RWPE1 (cell line): Measurements from ENCODE around the gene FEZF1.

ENCODE experiments used
- CTCF ChIA-PET: fragments of 350-600 bp; sonication (Branson Sonifier 250); formaldehyde crosslinking; extraction: SDS; loops from one replicate; lab custom pipeline; 2021; lab: Yijun Ruan, JAX
- POLR2A ChIA-PET: fragments of 400-600 bp; formaldehyde crosslinking; extraction: SDS; loops from one replicate; lab custom pipeline; 2020; ENCODE audit warnings: antibody characterized with exemption; ENCODE audit not compliant: low non-redundant PET; lab: Yijun Ruan, JAX
- DNase-seq: peaks from one replicate; pipeline ENCODE4 v3.0.0; 2012; ENCODE audit warnings: low spot score
- H3K27ac ChIP-seq: fragments of 450-650 bp; 2 replicates; pipeline ENCODE4 v1.5.1; 2017
- TF ChIP-seq, protein P1 (sequence below): fragments of 450-650 bp; conservative IDR thresholded peaks from 2 replicates; pipeline ENCODE4 v1.5.1; 2017; ENCODE audit warnings: low read depth, mild to moderate bottlenecking

Gene FEZF1

GRCh38 chr7:122300211-122300932 is 4.2 kb downstream of the FEZF1 start:
- ChIA-PET POLR2A (no interaction called here), CTCF (interaction anchor here (0.6 to 0.7 kb wide), 2 partner anchors 721 to 1729 kb away, joined by 6 to 7 read pairs; no protein-coding TSS in a partner anchor)
- DNase-seq: no peak
- H3K27ac ChIP-seq: no peak overlapping the region
- TF ChIP-seq, protein P1, sequence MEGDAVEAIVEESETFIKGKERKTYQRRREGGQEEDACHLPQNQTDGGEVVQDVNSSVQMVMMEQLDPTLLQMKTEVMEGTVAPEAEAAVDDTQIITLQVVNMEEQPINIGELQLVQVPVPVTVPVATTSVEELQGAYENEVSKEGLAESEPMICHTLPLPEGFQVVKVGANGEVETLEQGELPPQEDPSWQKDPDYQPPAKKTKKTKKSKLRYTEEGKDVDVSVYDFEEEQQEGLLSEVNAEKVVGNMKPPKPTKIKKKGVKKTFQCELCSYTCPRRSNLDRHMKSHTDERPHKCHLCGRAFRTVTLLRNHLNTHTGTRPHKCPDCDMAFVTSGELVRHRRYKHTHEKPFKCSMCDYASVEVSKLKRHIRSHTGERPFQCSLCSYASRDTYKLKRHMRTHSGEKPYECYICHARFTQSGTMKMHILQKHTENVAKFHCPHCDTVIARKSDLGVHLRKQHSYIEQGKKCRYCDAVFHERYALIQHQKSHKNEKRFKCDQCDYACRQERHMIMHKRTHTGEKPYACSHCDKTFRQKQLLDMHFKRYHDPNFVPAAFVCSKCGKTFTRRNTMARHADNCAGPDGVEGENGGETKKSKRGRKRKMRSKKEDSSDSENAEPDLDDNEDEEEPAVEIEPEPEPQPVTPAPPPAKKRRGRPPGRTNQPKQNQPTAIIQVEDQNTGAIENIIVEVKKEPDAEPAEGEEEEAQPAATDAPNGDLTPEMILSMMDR: no peak

DNA sequence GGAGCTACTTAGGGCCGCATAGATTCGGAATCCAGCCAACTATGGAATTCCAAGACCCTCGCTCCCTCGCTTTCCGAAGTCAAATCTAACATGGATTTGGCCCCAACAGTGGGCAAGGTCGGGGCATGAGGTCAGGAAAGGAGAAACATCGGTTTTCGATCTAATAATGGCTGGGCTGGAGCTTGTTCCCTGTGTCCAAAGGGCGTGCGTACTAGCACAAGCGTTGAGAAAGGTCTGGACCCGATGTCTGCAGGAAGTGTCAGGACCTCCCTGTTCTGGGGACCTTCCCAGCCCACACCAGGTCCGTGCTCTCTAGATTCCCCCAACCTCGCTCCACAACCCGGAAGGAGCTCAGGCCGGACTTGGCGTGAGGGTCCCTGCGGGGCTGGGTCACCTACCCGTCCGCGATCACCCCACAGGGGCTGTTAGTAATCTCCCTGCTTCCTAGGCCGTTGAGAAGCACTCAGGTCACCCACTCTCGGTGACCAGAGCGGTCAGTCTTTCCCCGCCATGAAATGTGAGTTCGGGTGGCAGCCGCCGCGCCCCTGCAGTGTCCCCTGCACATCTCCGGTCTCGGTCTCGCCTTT is 4.8 kb downstream of the FEZF1 start:
- ChIA-PET CTCF (interaction anchor here (0.7 kb wide), 1 partner anchor 721 kb away, joined by 6 read pairs; no protein-coding TSS in a partner anchor), POLR2A (no interaction called here)
- TF ChIP-seq, protein P1: no peak
- DNase-seq: no peak
- H3K27ac ChIP-seq: no peak overlapping the region

DNA sequence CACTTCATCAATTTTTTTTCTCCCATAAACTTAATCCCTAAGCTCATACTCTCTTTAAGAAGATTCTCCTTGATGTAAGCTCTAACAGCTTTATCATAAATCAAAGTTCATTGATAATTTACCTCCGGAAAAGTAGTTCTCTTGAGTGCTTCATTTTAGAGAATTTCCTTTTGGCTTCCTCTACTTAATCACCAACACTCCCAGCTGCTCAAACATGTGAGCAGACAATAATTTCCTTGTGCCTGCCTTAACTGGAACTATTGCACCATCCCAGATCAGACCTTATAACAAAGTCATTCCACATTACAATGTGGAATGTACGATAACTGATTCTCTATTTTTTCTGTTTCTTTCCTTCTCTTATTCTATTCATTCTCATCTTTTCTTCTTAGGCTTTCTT is 5.9 kb downstream of the FEZF1 start:
- ChIA-PET CTCF (no interaction called here), POLR2A (no interaction called here)
- H3K27ac ChIP-seq: no peak overlapping the region
- no peak for DNase-seq
- TF ChIP-seq, protein P1: no peak

DNA sequence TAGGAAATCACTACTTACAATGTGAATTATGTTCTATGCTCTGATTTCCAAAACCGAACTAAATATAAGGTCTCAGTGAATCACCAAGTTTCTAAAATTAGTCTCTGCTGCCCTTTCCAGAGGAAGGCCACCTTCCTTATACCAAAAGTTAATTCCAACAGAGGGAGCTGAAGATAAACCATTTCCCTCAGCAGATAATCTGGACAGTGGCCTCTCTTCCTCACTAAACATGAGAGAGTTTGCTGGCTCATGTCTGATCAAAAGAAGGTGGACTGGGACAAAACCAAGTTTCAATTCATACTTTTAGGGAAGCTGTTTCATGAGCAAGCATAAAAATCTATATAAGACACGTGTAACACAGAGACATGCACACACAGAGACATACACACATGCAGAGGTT is 6.4 kb downstream of the FEZF1 start:
- ChIA-PET POLR2A (no interaction called here), CTCF (no interaction called here)
- DNase-seq: no peak
- TF ChIP-seq, protein P1: no peak
- H3K27ac ChIP-seq: no peak overlapping the region

DNA sequence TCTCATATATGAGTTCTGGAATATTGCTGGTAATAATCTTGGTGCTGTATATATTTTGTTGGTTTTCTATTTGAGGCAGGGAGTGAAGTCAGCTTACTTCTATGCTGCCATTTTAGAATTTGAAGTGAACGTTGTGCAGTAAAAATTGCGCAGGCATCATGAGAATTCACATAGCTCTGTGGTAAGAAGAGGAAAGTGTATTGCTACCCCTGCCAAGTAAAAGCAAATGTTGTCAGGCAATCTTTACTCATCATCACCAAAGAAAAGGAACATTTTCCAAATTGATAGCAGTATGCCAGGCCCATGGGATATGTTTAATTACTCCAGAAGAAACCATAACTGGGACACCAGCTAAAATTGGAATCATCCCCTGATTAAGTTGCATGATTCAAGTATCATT is 13.4 kb downstream of the FEZF1 start:
- CTCF ChIA-PET: interaction anchor here (0.6 kb wide), 1 partner anchor 189 kb away, joined by 3 read pairs; no protein-coding TSS in a partner anchor

GRCh38 chr7:122290476-122290875 is 14.1 kb downstream of the FEZF1 start:
- POLR2A ChIA-PET: no interaction called here
- TF ChIP-seq, protein P1: no peak
- no peak for DNase-seq
- CTCF ChIA-PET: no interaction called here
- H3K27ac ChIP-seq: no peak overlapping the region

More for the DNA sequence above, 13.4 kb downstream of the FEZF1 start:
- H3K27ac ChIP-seq: no peak overlapping the region
- POLR2A ChIA-PET: no interaction called here
- no peak for DNase-seq
- TF ChIP-seq, protein P1: no peak
